GM20431 (cell line): Measurements from ENCODE around the gene MAP2K7.
"Not testable (repeated sequence)": the region's sequence is repeated elsewhere in the genome, so short reads cannot be mapped to it uniquely, and the experiment has no call there.

ENCODE experiments used
- in situ Hi-C: fragments of 300-500 bp; cut with MseI, MboI; formaldehyde crosslinking; loops from one replicate; pipeline ENCODE4 v1.15.0; 2020; ENCODE audit warnings: low sequenced_read_pairs; ENCODE audit not compliant: unreplicated experiment

MAP2K7 gene

DNA sequence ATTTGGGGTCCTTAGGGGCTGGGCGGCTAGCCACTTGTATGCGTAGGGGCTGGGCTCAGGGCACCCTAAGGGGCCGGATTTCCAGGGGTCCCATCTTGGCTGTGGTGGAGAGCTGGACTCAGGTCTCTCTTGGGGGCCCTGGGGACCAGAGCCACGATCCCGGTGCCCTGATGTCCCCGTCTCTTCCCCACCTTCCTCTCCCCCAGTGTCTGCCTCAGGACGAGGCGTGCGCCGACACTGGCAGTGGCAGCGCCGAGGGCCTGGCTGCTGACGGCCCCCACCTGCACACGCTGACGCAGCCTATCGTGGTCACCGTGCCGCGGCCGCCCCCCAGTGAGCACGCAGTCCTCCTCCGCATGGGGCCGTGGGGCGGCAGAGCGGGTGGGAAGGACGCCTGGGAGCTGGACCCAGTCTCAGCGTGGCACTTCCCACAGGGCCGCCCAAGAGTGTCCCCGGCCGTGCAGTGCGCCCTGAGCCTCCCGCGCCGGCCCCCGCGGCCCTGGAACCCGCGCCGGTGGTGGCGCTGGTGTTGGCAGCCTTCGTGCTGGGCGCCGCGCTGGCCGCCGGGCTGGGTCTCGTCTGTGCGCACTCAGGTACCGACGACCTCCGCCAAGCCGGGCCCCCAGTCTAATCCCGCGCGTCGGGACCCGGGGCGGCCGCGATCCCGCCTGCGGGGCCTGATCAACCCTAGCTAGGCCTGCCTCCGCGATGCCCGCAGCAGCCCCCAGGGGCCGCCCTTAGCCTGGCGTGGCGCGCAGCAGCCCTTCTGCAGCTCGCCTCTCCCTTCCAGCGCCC lies 13.8 kb downstream of the MAP2K7 start:
- in situ Hi-C loops = no loop called here

- in situ Hi-C loops = not testable (repeated sequence)
Measured at GRCh38 chr19:7918062-7918614, 14.5 kb downstream of the MAP2K7 start.

DNA sequence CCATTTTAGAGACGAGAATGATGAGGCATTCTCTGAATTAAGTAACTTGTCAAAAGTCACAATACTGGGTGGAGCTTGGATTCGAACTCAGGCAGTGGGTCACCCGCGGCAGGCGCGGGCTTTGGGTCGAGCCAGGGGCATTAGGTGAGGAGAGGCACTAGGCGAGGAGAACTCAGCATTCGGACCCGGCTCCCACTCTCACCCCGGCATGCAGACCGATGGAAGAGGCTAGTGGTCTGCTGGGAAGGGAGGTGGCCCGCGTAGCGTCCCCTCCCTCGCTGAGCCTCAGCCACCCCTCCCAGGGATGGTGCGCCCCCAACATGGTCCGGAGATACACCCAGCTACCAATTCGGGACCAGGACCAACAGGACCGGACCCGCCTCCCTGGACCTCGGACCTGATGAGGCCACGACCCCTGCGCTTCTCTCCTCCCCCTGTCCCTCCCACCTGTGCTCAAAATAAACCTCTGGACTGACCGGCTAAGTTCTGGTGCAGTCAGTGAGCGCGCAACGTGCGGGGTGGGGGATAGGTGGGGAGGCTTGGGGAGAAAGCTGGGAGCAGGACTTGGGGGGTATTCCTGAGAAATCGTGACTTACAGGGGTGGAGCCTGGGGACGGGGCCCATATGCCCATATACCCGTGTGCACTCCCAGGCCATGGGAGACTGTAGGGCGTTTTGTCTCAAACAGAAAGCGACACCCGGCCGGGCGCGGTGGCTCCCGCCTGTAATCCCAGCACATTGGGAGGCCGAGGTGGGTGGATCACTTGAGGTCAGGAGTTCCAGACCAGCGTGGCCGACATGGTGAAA lies 15.1 kb downstream of the MAP2K7 start:
- in situ Hi-C loops = no loop called here

GRCh38 chr19:7919610-7920518 lies 16.2 kb downstream of the MAP2K7 start, which contains the start of gene SNAPC2:
Gene SNAPC2 (plus strand): TSS chr19:7920338. CDS start chr19:7920367, 29 bp downstream.
- in situ Hi-C loops = no loop called here

DNA sequence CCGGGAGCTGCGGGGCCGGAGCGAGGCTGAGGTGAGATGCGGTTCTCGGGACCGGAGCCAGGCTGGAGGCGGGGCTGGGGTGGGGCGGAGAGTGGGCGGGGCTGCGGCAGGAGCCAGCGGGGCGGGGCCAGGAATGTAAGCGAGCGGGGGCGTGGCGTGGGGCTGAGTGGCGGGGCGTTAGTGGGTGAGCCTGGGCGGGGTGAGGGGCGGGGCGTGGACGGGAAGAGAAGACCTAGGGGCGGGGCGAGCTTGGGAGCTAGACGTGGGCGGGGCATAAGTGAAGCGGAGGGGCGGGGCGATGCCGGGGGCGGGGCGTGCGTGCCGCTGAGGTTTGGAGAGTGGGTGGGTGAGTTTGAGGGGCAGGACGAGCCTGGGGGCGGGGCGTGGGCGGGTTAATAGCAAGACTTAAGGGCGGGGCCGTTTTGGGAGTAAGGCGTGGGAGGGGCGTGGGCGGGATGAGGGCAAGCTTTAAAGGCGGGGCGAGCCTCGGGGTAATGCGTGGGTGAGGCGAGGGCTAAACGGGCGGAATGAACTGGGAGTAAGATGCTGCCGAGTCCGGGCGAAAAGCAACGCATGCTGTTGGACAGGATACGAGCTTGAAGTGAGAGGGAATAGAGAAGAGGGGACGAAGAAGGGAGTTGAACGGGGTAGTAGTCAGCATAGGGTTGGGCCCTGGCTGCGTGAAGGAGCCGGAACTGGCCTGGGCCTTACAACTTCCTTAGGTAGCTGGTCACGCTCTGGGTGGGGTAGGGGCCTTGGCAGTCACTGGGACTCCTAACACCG lies 17.0 kb downstream of the MAP2K7 start:
- in situ Hi-C loops = no loop called here

- in situ Hi-C loops = no loop called here
Measured at GRCh38 chr19:7921302-7921966, 17.8 kb downstream of the MAP2K7 start.

DNA sequence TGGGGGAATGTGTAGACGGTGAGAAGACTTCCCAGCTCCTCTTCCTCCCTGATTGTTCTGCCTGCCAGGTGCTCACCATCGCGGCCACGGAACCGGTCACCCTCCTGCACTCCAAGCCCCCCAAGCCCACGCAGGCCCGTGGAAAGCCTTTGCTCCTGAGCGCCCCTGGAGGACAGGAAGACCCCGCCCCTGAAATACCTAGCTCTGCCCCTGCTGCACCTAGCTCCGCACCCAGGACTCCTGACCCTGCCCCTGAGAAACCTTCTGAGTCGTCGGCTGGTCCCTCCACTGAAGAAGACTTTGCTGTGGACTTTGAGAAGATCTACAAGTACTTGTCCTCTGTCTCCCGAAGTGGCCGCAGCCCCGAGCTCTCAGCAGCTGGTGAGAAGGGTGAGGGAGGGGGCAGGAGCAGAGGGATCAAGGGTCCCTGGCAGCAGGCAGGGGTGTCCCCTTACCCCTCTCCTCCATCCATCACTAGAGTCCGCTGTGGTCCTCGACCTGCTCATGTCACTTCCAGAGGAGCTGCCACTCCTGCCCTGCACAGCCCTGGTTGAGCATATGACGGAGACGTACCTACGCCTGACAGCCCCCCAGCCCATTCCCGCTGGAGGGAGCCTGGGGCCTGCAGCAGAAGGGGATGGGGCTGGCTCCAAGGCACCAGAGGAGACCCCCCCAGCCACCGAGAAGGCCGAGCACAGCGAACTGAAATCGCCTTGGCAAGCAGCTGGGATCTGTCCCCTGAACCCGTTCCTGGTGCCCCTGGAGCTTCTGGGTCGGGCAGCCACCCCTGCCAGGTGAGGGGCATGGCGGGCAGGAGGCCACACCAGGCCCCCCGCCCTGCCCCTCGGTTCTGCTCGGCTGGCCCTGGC lies 18.5 kb downstream of the MAP2K7 start:
- in situ Hi-C loops = no loop called here

- in situ Hi-C loops = no loop called here
Measured at GRCh38 chr19:7922836-7923195, 19.1 kb downstream of the MAP2K7 start.

DNA sequence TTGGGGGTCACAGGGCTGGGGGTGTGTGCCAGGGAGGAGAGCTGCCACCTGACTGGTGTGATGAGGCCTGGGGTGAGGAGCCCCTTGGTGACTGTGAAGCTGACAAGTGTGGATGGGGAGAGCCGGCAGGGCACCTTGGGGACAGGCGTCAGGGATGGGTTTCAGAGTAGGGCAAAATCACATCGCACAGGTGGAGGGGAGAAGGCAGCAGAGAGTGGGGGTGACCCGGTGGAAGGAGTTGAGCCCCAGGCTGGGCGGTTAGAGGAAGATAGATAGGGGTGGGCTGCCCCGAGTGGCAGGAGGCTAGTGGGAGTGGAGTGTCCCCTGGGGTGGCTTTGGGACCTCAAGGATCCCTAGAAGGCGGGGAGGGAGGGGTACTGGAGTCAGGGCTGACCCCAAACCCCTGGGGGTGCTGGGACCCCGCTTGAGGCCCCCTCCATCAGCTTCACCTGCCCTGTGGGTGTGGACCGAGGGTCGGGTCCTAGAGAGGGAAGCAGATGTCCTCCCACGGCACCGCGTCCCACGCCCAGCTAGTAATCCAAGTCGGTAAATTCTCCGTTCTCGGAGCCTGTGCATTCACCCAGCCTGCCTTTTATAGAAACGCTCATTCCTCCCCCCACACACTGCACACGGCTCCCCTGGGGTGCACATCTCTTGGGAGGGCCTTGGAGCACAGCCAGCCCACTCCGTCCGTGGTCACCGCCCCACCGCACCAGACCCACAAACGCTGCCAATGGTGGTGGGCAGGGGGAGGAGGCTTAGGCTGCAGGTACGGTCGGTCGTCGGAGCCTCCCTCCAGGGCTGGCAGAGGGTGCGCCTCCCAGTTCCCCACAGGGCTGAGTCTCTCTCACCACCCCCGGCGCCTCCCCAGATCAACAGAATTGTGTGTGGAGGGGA lies 19.9 kb downstream of the MAP2K7 start:
- in situ Hi-C loops = no loop called here

DNA sequence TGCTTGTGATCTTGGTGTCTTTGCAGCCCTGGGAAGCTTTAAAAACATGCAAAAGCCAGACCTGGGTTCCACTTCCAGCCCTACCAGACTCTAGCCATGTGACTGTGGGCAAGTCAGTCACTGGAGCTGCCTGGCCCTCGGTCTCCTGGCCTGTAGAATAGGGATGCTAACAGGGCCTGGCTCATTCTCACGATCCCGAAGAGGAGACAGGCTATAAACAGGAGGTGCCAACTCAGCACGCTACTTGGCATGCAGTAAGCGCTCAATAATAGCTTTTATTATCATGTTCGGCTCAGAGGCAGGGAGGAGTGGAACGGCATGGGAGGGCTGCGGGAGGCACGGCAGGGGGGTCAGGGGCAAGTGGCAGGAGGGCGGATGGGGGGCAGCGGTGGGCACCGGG lies 20.6 kb downstream of the MAP2K7 start:
- in situ Hi-C loops = no loop called here

GRCh38 chr19:7924651-7925170 lies 21.0 kb downstream of the MAP2K7 start:
- in situ Hi-C loops = no loop called here

DNA sequence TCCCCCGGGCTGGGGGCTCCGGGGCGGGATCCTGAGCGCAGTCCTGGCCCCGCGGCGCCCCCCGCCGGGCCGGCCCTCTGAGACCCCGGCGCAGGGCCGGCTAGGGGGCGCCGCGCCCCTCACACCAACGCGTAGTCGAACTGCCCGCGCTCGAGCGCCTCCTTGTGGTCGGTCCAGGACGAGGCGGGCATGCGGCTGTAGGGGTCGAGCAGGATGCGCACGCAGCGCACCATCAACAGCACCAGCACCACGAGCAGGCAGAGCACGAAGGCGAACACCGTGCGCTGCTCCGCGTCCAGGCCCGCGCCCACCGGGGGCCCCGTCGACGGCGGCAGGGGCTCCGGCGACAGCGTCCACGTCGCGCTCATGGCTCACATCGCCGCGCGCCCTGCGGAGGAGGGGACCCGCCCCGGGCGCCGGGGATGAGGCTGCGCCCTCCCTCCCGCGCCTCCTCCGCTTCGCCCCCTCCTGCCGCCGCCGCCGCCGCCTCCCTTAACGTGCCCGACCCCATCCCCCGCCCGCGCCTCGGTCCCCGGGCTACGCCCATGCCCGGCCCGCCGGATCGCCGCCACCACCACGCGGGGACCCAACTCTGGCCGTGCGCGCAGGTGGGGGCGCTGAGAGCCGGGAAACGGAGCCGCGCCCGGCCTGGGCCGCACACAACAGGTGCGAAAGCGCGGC lies 21.6 kb downstream of the MAP2K7 start:
- in situ Hi-C loops = no loop called here

GRCh38 chr19:7926021-7926726 lies 22.5 kb downstream of the MAP2K7 start, which contains the start of gene CTXN1:
Gene CTXN1 (minus strand): TSS chr19:7926135. CDS start chr19:7925538, 597 bp downstream.
- in situ Hi-C loops = no loop called here

DNA sequence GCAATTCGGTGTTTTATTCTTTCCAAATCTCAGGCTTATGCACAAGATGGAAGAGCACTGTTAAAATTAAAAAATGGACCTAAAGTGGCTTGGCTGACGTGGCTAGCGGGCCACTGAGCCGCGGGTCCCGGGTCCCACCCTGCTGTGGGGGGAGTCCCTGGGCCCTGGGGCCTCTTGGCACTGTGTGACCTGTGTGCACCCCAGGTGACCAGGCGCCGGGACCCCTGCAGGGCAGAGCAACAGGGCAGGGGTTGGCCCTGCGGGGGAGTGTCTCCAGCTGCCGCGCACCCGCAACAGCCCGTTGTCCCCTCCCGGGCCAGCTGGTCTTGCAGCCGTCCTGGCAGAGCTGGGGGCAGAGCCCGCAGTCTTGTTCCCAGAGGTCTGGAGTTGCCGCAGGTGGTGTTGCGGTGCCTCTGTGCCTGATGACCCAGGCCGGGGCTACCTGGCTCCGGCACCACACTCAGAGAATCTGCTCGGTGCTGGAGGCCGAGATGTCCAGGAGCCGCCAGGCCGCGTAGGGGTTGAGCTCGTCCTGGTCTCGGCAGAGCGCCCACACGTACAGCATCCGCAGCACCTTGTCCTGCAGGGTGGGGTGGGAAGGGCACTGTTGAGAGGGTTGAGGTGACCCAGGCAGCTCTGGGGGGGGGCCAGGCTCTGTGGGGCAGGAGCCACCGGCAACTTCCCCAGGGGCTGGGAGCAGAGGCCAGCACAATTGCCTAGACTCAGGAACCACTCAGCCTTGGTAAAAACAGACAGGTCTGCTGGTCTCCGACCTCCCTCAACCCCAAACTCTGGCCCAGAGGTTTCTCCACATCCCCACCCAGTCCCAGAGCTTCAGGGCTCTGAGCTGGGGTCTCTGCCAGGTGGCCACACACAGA lies 23.3 kb downstream of the MAP2K7 start:
- in situ Hi-C loops = no loop called here
